ENCODE measurements around the gene CYP4F3.
"Not testable (repeated sequence)": the region's sequence is repeated elsewhere in the genome, so short reads cannot be mapped to it uniquely, and the experiment has no call there.

Gene CYP4F3

GRCh38 chr19:15644816-15645215 lies 4.1 kb downstream of the CYP4F3 start:
- Histone ChIP-seq H3K27ac (no peak overlapping the region), H2AFZ (ENCODE audit: low read depth) (no peak overlapping the region), H3K36me3 (ENCODE audit: insufficient read depth) (no peaks in the 10 kb centered on the region), H3K4me2 (no peak overlapping the region), H3K4me3 (IDR thresholded peaks at IDR 0.05; ENCODE audit: insufficient read depth, low read depth, low read length) (no peak overlapping the region), H3K27me3 (ENCODE audit: insufficient read depth, low read depth) (no peaks in the 10 kb centered on the region; the same call in 1 of the 2 replicates), H3K9ac (no peak overlapping the region), H3K79me2 (ENCODE audit: insufficient read depth, low read depth) (no peaks in the 10 kb centered on the region), H3K4me1 (ENCODE audit: low read depth, poor library complexity, severe bottlenecking) (no peaks in the 10 kb centered on the region), H4K20me1 (ENCODE audit: insufficient read depth) (no peaks in the 10 kb centered on the region)
- TF ChIP-seq CTCF (conservative IDR thresholded peaks at IDR 0.05; ENCODE audit: low read depth, low read length) = no peak

- Histone ChIP-seq H3K4me1 (ENCODE audit: low read depth, poor library complexity, severe bottlenecking) (no peaks in the 10 kb centered on the region), H3K27me3 (ENCODE audit: insufficient read depth, low read depth) (no peaks in the 10 kb centered on the region; the same call in 1 of the 2 replicates), H3K9ac (no peak overlapping the region), H3K4me2 (no peak overlapping the region), H4K20me1 (ENCODE audit: insufficient read depth) (no peaks in the 10 kb centered on the region), H3K36me3 (ENCODE audit: insufficient read depth) (no peaks in the 10 kb centered on the region), H3K4me3 (IDR thresholded peaks at IDR 0.05; ENCODE audit: insufficient read depth, low read depth, low read length) (no peak overlapping the region), H2AFZ (ENCODE audit: low read depth) (no peak overlapping the region), H3K79me2 (ENCODE audit: insufficient read depth, low read depth) (no peaks in the 10 kb centered on the region), H3K27ac (no peak overlapping the region)
- no peak for TF ChIP-seq CTCF (conservative IDR thresholded peaks at IDR 0.05; ENCODE audit: low read depth, low read length)
These were observed 8.8 kb downstream of the CYP4F3 start for GRCh38 chr19:15649526-15649925.

GRCh38 chr19:15650123-15650522 lies 9.4 kb downstream of the CYP4F3 start:
- not testable (repeated sequence) for H3K27me3 ChIP-seq (ENCODE audit: insufficient read depth, low read depth)

GRCh38 chr19:15651791-15652190 lies 11.1 kb downstream of the CYP4F3 start:
- no peak overlapping the region for H3K27ac ChIP-seq
- no peaks in the 10 kb centered on the region for H3K36me3 ChIP-seq (ENCODE audit: insufficient read depth)

More at GRCh38 chr19:15650123-15650522, 9.4 kb downstream of the CYP4F3 start:
- H3K4me3 ChIP-seq (IDR thresholded peaks at IDR 0.05; ENCODE audit: insufficient read depth, low read depth, low read length); H3K9ac ChIP-seq; H4K20me1 ChIP-seq (ENCODE audit: insufficient read depth); H2AFZ ChIP-seq (ENCODE audit: low read depth); H3K4me2 ChIP-seq; H3K4me1 ChIP-seq (ENCODE audit: low read depth, poor library complexity, severe bottlenecking); H3K79me2 ChIP-seq (ENCODE audit: insufficient read depth, low read depth); H3K27ac ChIP-seq; H3K36me3 ChIP-seq (ENCODE audit: insufficient read depth): not testable (repeated sequence)

More at GRCh38 chr19:15651791-15652190, 11.1 kb downstream of the CYP4F3 start:
- Histone ChIP-seq H3K79me2 (ENCODE audit: insufficient read depth, low read depth) (no peaks in the 10 kb centered on the region), H3K4me2 (no peak overlapping the region), H3K9ac (no peak overlapping the region), H3K4me1 (ENCODE audit: low read depth, poor library complexity, severe bottlenecking) (no peaks in the 10 kb centered on the region), H3K27me3 (ENCODE audit: insufficient read depth, low read depth) (no peaks in the 10 kb centered on the region; the same call in 1 of the 2 replicates), H2AFZ (ENCODE audit: low read depth) (no peak overlapping the region), H3K4me3 (IDR thresholded peaks at IDR 0.05; ENCODE audit: insufficient read depth, low read depth, low read length) (no peak overlapping the region), H4K20me1 (ENCODE audit: insufficient read depth) (no peaks in the 10 kb centered on the region)
- no peak for TF ChIP-seq CTCF (conservative IDR thresholded peaks at IDR 0.05; ENCODE audit: low read depth, low read length)

Data from KMS-11 (cell line).